CD8-positive, alpha-beta memory T cell (primary cell): ENCODE measurements around the gene ZDHHC11B. TPM values are rescaled to one million over a fixed set of nuclear protein-coding genes. Genes with fewer than 3 reads are reported as not detected.
"Not testable (repeated sequence)": the region's sequence is repeated elsewhere in the genome, so short reads cannot be mapped to it uniquely, and the experiment has no call there.

Experiments used
- CTCF ChIA-PET: fragments of 350-600 bp; sonication (Branson Sonifier 250); formaldehyde crosslinking; loops from one replicate; lab custom pipeline; 2021; ENCODE audit warnings: antibody characterized with exemption; lab: Charles Lee
- POLR2A ChIA-PET: fragments of 350-600 bp; sonication (Branson Sonifier 250); formaldehyde crosslinking; loops from one replicate; lab custom pipeline; 2021; ENCODE audit warnings: antibody characterized with exemption; lab: Charles Lee
- DNase-seq, 5 donors: peaks; one replicate each; pipeline versions ENCODE4 v3.0.0 to v3.0.0-alpha.2; 2020 to 2022; ENCODE audit warnings: mixed read lengths in 1 of 5
- H3K27ac ChIP-seq: one replicate; pipeline ENCODE4 v1.7.0; 2013; ENCODE audit warnings: low read depth, mild to moderate bottlenecking, low read length, moderate library complexity
- H3K27me3 ChIP-seq: 2 replicates; pipeline ENCODE4 v1.7.0; 2013; ENCODE audit warnings: low read length, mild to moderate bottlenecking; ENCODE audit not compliant: insufficient read depth, poor library complexity, severe bottlenecking
- H3K36me3 ChIP-seq: 2 replicates; pipeline ENCODE4 v1.7.0; 2013; ENCODE audit warnings: mild to moderate bottlenecking, low read length, moderate library complexity; ENCODE audit not compliant: insufficient read depth
- H3K4me1 ChIP-seq: 2 replicates; pipeline ENCODE4 v1.7.0; 2013; ENCODE audit warnings: mild to moderate bottlenecking, low read length, moderate library complexity; ENCODE audit not compliant: insufficient read depth
- H3K4me3 ChIP-seq: 2 replicates; pipeline ENCODE4 v1.7.0; 2013; ENCODE audit warnings: mild to moderate bottlenecking, low read length
- H3K9me3 ChIP-seq: 2 replicates; pipeline ENCODE4 v1.7.0; 2013; ENCODE audit warnings: mild to moderate bottlenecking, low read length
- H3K27ac Mint-ChIP-seq, 8 donors: one replicate each; pipeline ENCODE4 v1.8.0; 2020 to 2021; ENCODE audit warnings: mixed read lengths in 8 of 8, mild to moderate bottlenecking in 6 of 8, inconsistent platforms in 3 of 8, moderate library complexity in 3 of 8
- H3K27me3 Mint-ChIP-seq, 2 donors: one replicate each; pipeline ENCODE4 v1.8.0; 2020 to 2021; ENCODE audit warnings: mixed read lengths in 2 of 2, mild to moderate bottlenecking in 1 of 2, moderate library complexity in 1 of 2
- H3K36me3 Mint-ChIP-seq, 3 donors: one replicate each; pipeline ENCODE4 v1.8.0; 2020 to 2021; ENCODE audit warnings: mixed read lengths in 3 of 3, inconsistent platforms in 1 of 3, mild to moderate bottlenecking in 1 of 3
- H3K4me1 Mint-ChIP-seq, 3 donors: one replicate each; pipeline ENCODE4 v1.8.0; 2020 to 2021; ENCODE audit warnings: mixed read lengths in 3 of 3, inconsistent platforms in 1 of 3, mild to moderate bottlenecking in 1 of 3
- H3K4me3 Mint-ChIP-seq, 7 donors: one replicate each; pipeline ENCODE4 v1.8.0; 2020 to 2021; ENCODE audit warnings: mixed read lengths in 7 of 7, mild to moderate bottlenecking in 6 of 7, moderate library complexity in 4 of 7, inconsistent platforms in 2 of 7
- H3K9me3 Mint-ChIP-seq, 5 donors: one replicate each; pipeline ENCODE4 v1.8.0; 2020 to 2022; ENCODE audit warnings: mixed read lengths in 5 of 5, mild to moderate bottlenecking in 3 of 5, moderate library complexity in 2 of 5, inconsistent platforms in 1 of 5
- polyA plus RNA-seq: library from polyadenylated mRNA; unstranded; fragments of 300-500 nt; fragmentation: Illumina TruSeq; gene quantifications from one replicate; pipeline ENCODE4 v1.2.3, GENCODE V29; 2021
- total RNA-seq, 2 experiments: library from RNA; stranded (reverse); gene quantifications; one replicate each; pipeline ENCODE4 v1.2.3, GENCODE V29; 2021

ZDHHC11B gene
- total and polyA plus RNA-seq, 3 experiments from 2014 or later, result 0.40 to 0.55 TPM; not detected in 1

GRCh38 chr5:815449-815848, 30.9 kb upstream of the ZDHHC11B start:
- Histone ChIP-seq H3K4me3 (no peak overlapping the region), H3K27me3 (no peaks in the 10 kb centered on the region), H3K9me3 (no peaks in the 10 kb centered on the region), H3K4me1 (no peaks in the 10 kb centered on the region), H3K27ac (no peak overlapping the region), H3K36me3 (no peaks in the 10 kb centered on the region)
- ChIA-PET CTCF (no interaction called here), POLR2A (no interaction called here)
- no peaks in the 10 kb centered on the region for H3K4me1 Mint-ChIP-seq
- peaks cover 0 to 3% (median 0%) of the 10 kb centered on the region in 3 donors for H3K36me3 Mint-ChIP-seq
- no peak overlapping the region for H3K27ac Mint-ChIP-seq
- peaks cover 2 to 11% (median 4%) of the 10 kb centered on the region in 5 donors for H3K9me3 Mint-ChIP-seq
- H3K27me3 Mint-ChIP-seq, result peaks cover 2 to 13% of the 10 kb centered on the region in 2 donors
- DNase-seq, result no peak
- H3K4me3 Mint-ChIP-seq, result no peak overlapping the region

- H3K9me3 ChIP-seq, H3K4me1 ChIP-seq, H3K36me3 ChIP-seq, H3K4me1 Mint-ChIP-seq, H3K27me3 ChIP-seq, H3K27me3 Mint-ChIP-seq, DNase-seq, CTCF ChIA-PET, H3K27ac Mint-ChIP-seq, POLR2A ChIA-PET, H3K27ac ChIP-seq, H3K4me3 ChIP-seq, H3K36me3 Mint-ChIP-seq, H3K4me3 Mint-ChIP-seq: not testable (repeated sequence)
- peaks cover 2 to 11% (median 4%) of the 10 kb centered on the region in 5 donors for H3K9me3 Mint-ChIP-seq
Measured at GRCh38 chr5:813575-813974, 29.0 kb upstream of the ZDHHC11B start.

DNA sequence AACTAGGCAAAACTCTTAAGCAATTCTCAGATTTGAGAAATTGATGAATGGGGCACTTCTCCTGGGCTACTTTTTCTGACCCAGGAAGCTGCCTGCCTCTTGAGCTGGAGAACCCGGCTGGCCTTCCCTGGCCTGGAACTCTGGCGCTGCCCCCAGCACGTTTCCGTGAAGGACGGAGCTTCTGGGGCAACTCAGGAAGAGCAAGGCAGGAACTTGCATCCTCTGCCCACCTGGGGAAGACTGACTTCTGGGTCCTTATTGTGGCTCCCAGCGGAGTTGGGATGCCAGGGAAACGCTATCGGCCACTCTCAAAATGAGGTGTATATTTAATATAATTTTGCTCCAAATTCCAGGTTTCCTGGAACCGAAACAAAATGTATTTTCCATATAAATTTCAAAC, 26.9 kb upstream of the ZDHHC11B start:
- peaks cover 2 to 11% (median 4%) of the 10 kb centered on the region in 5 donors for H3K9me3 Mint-ChIP-seq
- CTCF ChIA-PET, H3K4me3 Mint-ChIP-seq, H3K27ac ChIP-seq, H3K36me3 Mint-ChIP-seq, H3K4me1 Mint-ChIP-seq, H3K4me1 ChIP-seq, H3K27ac Mint-ChIP-seq, H3K27me3 Mint-ChIP-seq, H3K27me3 ChIP-seq, H3K36me3 ChIP-seq, H3K4me3 ChIP-seq, POLR2A ChIA-PET, H3K9me3 ChIP-seq, DNase-seq: not testable (repeated sequence)

DNA sequence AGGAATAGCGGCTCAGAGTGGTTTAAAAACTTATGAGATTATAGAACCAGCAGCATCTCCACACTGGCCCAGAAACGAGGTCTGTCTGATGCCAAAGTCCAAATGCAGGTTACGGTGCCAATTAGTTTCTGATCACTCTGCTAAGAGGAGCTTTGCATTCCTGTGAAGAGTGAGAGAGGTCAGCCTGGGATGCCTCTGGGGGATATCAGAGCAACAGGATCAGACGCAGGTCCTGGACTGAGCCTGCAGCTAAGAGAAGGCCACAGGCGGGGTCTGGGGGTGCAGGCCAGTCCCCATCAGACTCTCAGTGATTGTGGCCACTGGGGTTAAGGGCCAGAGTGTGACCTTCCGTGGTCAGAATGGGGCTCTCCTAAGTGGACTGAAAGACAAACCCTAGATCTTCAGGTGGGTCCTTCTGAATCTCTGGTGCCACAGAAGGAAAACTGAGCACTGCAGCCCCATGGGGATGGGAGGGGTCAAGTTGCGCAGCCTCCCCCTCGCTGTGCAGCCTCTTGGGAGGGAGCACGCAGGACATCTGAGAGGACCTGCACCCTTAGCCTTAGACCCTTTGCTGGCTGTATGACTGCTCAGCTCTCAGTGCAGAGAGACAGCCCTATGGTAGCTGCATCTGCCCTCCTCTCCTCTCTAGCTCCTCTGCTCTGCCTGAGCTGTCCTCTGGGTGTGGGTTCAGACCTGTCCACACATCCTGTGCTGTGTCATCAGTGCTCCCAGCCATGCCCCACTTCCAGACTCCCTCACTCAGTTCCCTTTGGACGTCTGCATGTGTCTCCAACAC, 23.4 kb upstream of the ZDHHC11B start:
- POLR2A ChIA-PET, CTCF ChIA-PET, H3K4me1 ChIP-seq, H3K27me3 ChIP-seq, H3K27ac Mint-ChIP-seq, H3K4me3 ChIP-seq, H3K36me3 Mint-ChIP-seq, H3K4me1 Mint-ChIP-seq, DNase-seq, H3K4me3 Mint-ChIP-seq, H3K9me3 ChIP-seq, H3K27ac ChIP-seq, H3K36me3 ChIP-seq: not testable (repeated sequence)
- Mint-ChIP-seq H3K9me3 (peaks cover 12 to 26% (median 18%) of the 10 kb centered on the region in 5 donors), H3K27me3 (peaks cover 10 to 12% of the 10 kb centered on the region in 2 donors)

DNA sequence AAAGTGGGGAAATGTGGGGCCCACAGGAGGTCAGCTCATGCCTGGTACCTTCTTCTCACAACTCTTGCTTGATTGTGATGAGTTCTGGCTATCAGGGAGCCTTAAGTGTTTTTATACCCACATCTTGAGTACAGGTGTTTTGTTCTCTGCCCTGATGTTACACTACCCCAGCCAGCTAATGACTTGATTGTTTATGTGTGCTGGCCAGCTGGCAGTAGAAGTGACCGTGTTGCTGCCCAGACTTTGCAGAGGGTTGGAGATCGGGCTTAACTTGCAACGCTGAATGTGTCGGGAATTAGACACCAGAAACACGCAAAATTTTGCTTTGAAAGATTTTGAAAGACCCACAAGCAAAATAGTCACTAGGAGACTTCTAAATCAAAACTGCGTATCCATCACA, 16.9 kb upstream of the ZDHHC11B start:
- Histone ChIP-seq H3K4me1 (no peaks in the 10 kb centered on the region), H3K9me3 (no peaks in the 10 kb centered on the region), H3K36me3 (no peaks in the 10 kb centered on the region), H3K27me3 (no peaks in the 10 kb centered on the region), H3K4me3 (no peak overlapping the region), H3K27ac (no peak overlapping the region)
- POLR2A ChIA-PET, result no interaction called here
- CTCF ChIA-PET, result no interaction called here
- H3K4me3 Mint-ChIP-seq, result no peak overlapping the region
- peaks cover 0 to 19% (median 4%) of the 10 kb centered on the region in 3 donors for H3K36me3 Mint-ChIP-seq
- no peak overlapping the region for H3K27ac Mint-ChIP-seq
- H3K27me3 Mint-ChIP-seq, result peaks cover 15 to 16% of the 10 kb centered on the region in 2 donors
- DNase-seq, result no peak
- H3K9me3 Mint-ChIP-seq, result peaks cover 16 to 40% (median 24%) of the 10 kb centered on the region in 5 donors
- H3K4me1 Mint-ChIP-seq, result no peaks in the 10 kb centered on the region

DNA sequence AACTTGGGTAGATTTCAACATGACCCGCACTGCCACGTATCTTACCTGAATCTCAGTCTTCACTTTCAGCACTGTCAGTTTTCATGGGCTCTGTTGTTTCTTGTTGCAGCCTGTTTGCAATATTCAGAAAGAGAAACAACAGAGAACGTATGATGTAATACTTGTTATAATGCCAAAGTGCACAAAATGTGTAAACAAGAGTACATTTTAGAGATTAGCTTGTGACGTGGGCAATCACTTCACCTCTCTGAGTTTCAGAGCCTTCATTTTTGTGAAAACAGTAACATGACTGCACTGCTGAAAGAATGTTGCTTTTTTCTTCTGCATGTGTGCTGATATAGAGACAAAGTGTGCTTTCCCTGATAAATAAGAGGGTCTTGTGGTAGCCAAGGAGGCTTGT, 16.5 kb upstream of the ZDHHC11B start:
- H3K27me3 ChIP-seq, H3K4me1 ChIP-seq, H3K36me3 ChIP-seq, H3K27ac ChIP-seq, H3K4me1 Mint-ChIP-seq, H3K9me3 ChIP-seq, CTCF ChIA-PET, DNase-seq, H3K4me3 Mint-ChIP-seq, H3K27ac Mint-ChIP-seq, H3K4me3 ChIP-seq, POLR2A ChIA-PET: not testable (repeated sequence)
- H3K36me3 Mint-ChIP-seq, result peaks cover 0 to 19% (median 4%) of the 10 kb centered on the region in 3 donors
- H3K9me3 Mint-ChIP-seq, result peaks cover 16 to 40% (median 24%) of the 10 kb centered on the region in 5 donors
- peaks cover 14 to 16% of the 10 kb centered on the region in 2 donors for H3K27me3 Mint-ChIP-seq

- H3K36me3 Mint-ChIP-seq, result peaks cover 0 to 22% (median 0%) of the 10 kb centered on the region in 3 donors
- CTCF ChIA-PET, result not testable (repeated sequence)
Measured at GRCh38 chr5:798505-799138, 14.1 kb upstream of the ZDHHC11B start.

GRCh38 chr5:797986-798385, 13.5 kb upstream of the ZDHHC11B start:
- H3K9me3 Mint-ChIP-seq, result peaks cover 5 to 25% (median 17%) of the 10 kb centered on the region in 5 donors

More at GRCh38 chr5:798505-799138, 14.1 kb upstream of the ZDHHC11B start:
- POLR2A ChIA-PET, H3K27me3 ChIP-seq, H3K4me1 Mint-ChIP-seq, H3K36me3 ChIP-seq, H3K27ac ChIP-seq, H3K27ac Mint-ChIP-seq, H3K4me3 ChIP-seq, H3K4me3 Mint-ChIP-seq, DNase-seq, H3K9me3 ChIP-seq, H3K4me1 ChIP-seq: not testable (repeated sequence)
- Mint-ChIP-seq H3K27me3 (peaks cover 9 to 13% of the 10 kb centered on the region in 2 donors), H3K9me3 (peaks cover 7 to 26% (median 13%) of the 10 kb centered on the region in 5 donors)

More at GRCh38 chr5:797986-798385, 13.5 kb upstream of the ZDHHC11B start:
- H3K9me3 ChIP-seq, H3K27ac ChIP-seq, CTCF ChIA-PET, H3K4me1 ChIP-seq, H3K27me3 ChIP-seq, H3K4me3 ChIP-seq, H3K36me3 ChIP-seq, H3K4me3 Mint-ChIP-seq, H3K27ac Mint-ChIP-seq, DNase-seq, POLR2A ChIA-PET, H3K4me1 Mint-ChIP-seq: not testable (repeated sequence)
- Mint-ChIP-seq H3K36me3 (peaks cover 0 to 27% (median 0%) of the 10 kb centered on the region in 3 donors), H3K27me3 (peaks cover 7 to 13% of the 10 kb centered on the region in 2 donors)
